Testis (tissue), 3 donors: ENCODE data around the gene GALNT17. TPM values are rescaled to one million over a fixed set of nuclear protein-coding genes. Genes with fewer than 3 reads are reported as not detected.

Source experiments
- DNase-seq: peaks from one replicate; pipeline ENCODE4 v3.0.0-alpha.2; 2019
- H3K27ac ChIP-seq, 2 donors: fragments of 200-600 bp; sonication (generic); one replicate each; pipeline ENCODE4 v1.5.1; 2019
- H3K27me3 ChIP-seq: fragments of 200-600 bp; sonication (generic); one replicate; pipeline ENCODE4 v1.5.1; 2019
- H3K36me3 ChIP-seq: fragments of 200-600 bp; sonication (generic); one replicate; pipeline ENCODE4 v1.5.1; 2017; ENCODE audit warnings: low read depth; ENCODE audit errors: missing control alignments
- H3K4me1 ChIP-seq: fragments of 200-600 bp; sonication (generic); one replicate; pipeline ENCODE4 v1.5.1; 2019
- H3K4me3 ChIP-seq, 2 donors: fragments of 200-600 bp; sonication (generic); one replicate each; pipeline ENCODE4 v1.5.1; 2017 to 2019
- H3K9me3 ChIP-seq: fragments of 200-600 bp; sonication (generic); one replicate; pipeline ENCODE4 v1.5.1; 2017
- CTCF ChIP-seq, 3 experiments: fragments of 450-650 bp in 2 of 3; fragments of 200-600 bp in 1 of 3; sonication (generic) in 1 of 3; IDR thresholded peaks; one replicate each; pipeline ENCODE4 v1.5.1; 2016 to 2019; ENCODE audit warnings: antibody characterized with exemption in 3 of 3, mild to moderate bottlenecking in 2 of 3, moderate library complexity in 1 of 3
- POLR2A ChIP-seq: fragments of 450-650 bp; IDR thresholded peaks from one replicate; pipeline ENCODE4 v1.6.1; 2017; ENCODE audit warnings: antibody characterized with exemption, mild to moderate bottlenecking, moderate library complexity
- WGBS, 2 donors: methylation state at CpG; one replicate each; pipeline ENCODE4 v1.1.5; 2018; 5-methylcytosine and 5-hydroxymethylcytosine counted together
- intact Hi-C: fragments of 100-400 bp; cut with DNase I; formaldehyde crosslinking; loops from one replicate; pipeline ENCODE4 v1.15.1; 2023; ENCODE audit warnings: low total_unique reads
- polyA plus RNA-seq: library from polyadenylated mRNA; stranded (reverse); fragments of 350-450 nt; fragmentation: Illumina TruSeq; extraction: RNeasy Lipid Tissue Mini Kit (QIAGEN cat#74804); gene quantifications from one replicate; pipeline ENCODE4 v1.2.3, GENCODE V29; 2014; ENCODE audit warnings: low read depth, low replicate concordance; ENCODE audit not compliant: insufficient read depth
- total RNA-seq, 2 donors: library from RNA; depleted of rRNA; stranded (reverse); fragments of >200 nt; gene quantifications; one replicate each; pipeline ENCODE4 v1.2.3, GENCODE V29; 2016

Gene GALNT17
- total and polyA plus RNA-seq, 3 donors from 2014 or later = 10.9 to 39.1 (median 29.4) TPM

- WGBS, 2 donors = 15 to 44% methylated on average over 5 of the region's 5 CpGs
- Histone ChIP-seq H3K36me3 (no peaks in the 10 kb centered on the region), H3K27ac (peak overlapping the region in 1 of 2 donors; percentile 8), H3K4me1 (peaks cover 7% of the 10 kb centered on the region), H3K4me3 (no peak overlapping the region), H3K27me3 (no peaks in the 10 kb centered on the region), H3K9me3 (no peaks in the 10 kb centered on the region)
- intact Hi-C loops = no loop called here
- peak; percentile 14 for DNase-seq
- TF ChIP-seq CTCF (IDR thresholded peaks at IDR 0.05) (no peak), POLR2A (no peak)
Observed at GRCh38 chr7:71543396-71543795, 411.5 kb downstream of the GALNT17 start.

- Histone ChIP-seq H3K27me3 (no peaks in the 10 kb centered on the region), H3K27ac (no peak overlapping the region), H3K4me3 (no peak overlapping the region), H3K36me3 (no peaks in the 10 kb centered on the region), H3K4me1 (peaks cover 7% of the 10 kb centered on the region), H3K9me3 (no peaks in the 10 kb centered on the region)
- no peak for DNase-seq
- WGBS, 2 donors = 64% methylated on average over 5 of the region's 5 CpGs
- intact Hi-C loops = no loop called here
- TF ChIP-seq POLR2A (no peak), CTCF (IDR thresholded peaks at IDR 0.05) (no peak)
Observed at GRCh38 chr7:71544816-71545215, 412.9 kb downstream of the GALNT17 start.

DNA sequence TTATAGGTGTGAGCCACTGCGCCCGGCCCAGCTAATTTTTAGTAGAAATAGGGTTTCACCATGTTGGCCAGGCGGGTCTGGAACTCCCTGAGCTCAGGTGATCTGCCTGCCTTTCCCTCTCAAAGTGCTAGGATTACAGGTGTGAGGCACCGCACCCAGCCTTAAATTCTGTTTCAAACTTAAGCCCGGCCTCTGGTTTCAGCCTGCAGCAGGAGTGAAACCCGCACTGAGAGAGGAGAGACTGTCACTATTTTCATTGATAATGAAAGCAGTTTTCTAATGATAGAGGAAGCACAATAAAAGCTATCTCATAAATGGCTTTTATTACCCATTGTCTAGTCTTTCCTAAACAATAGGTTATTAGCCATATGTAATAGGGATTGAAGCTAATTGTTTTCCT, 415.5 kb downstream of the GALNT17 start:
- Histone ChIP-seq H3K4me3 (no peak overlapping the region), H3K27ac (no peak overlapping the region), H3K9me3 (no peaks in the 10 kb centered on the region), H3K36me3 (no peaks in the 10 kb centered on the region), H3K27me3 (no peaks in the 10 kb centered on the region), H3K4me1 (peaks cover 7% of the 10 kb centered on the region)
- no peak for TF ChIP-seq POLR2A
- no peak for TF ChIP-seq CTCF (IDR thresholded peaks at IDR 0.05)
- WGBS, 2 donors = 96 to 98% methylated on average over 5 to 6 of the region's 6 CpGs
- no peak for DNase-seq
- intact Hi-C loops = no loop called here

DNA sequence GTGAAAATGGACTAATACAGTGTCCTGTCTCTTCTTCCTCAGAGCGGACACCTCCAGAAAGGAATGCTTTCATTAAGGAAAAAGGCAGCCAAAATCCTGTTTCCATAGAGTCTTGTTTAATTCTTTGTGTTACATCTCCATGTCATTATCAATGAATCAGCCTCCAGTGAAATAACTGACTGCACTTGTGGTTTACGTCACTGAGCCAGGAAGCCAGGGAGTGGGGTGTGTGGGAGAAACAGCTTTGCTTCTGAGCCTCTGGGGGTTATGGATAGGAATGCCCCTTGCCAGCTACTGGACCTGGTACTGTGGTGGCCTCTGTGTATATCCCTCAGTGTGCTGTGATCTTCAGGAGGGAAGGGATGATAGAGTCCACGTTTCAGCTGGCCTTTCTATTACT, 416.8 kb downstream of the GALNT17 start:
- Histone ChIP-seq H3K27me3 (no peaks in the 10 kb centered on the region), H3K27ac (no peak overlapping the region), H3K4me3 (no peak overlapping the region), H3K4me1 (no peaks in the 10 kb centered on the region), H3K9me3 (no peaks in the 10 kb centered on the region), H3K36me3 (no peaks in the 10 kb centered on the region)
- no peak for DNase-seq
- WGBS, 2 donors = 80 to 90% methylated on average over 3 of the region's 3 CpGs
- TF ChIP-seq CTCF (IDR thresholded peaks at IDR 0.05) (no peak), POLR2A (no peak)
- intact Hi-C loops = no loop called here

DNA sequence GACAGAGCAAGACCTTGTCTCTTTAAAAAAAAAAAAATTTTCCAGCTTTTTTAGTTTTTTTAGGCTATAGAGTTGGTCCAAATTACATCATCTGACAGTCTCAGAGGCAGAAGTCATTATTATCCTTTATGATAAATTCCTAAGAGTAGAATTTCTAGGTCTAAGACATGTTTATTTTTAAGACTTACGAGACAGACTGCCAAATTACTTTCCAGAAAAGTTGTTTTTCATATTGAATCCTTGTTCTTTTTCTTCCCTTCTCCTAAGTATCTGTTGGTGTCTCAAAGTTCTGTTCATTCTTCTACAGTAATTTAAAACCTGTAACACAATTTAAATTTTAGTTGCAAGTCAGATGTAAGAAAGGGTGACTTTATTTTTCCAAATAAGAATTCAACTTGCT, 421.4 kb downstream of the GALNT17 start:
- intact Hi-C loops = no loop called here
- Histone ChIP-seq H3K9me3 (no peaks in the 10 kb centered on the region), H3K27ac (no peak overlapping the region), H3K4me1 (no peaks in the 10 kb centered on the region), H3K4me3 (no peak overlapping the region), H3K27me3 (no peaks in the 10 kb centered on the region), H3K36me3 (no peaks in the 10 kb centered on the region)
- TF ChIP-seq POLR2A = no peak
- TF ChIP-seq CTCF (IDR thresholded peaks at IDR 0.05) = no peak
- DNase-seq = no peak
- WGBS, 2 donors = 45 to 67% methylated on average over 1 of the region's 1 CpG
